K562 (cell line): ENCODE results near the gene PSMC2. TPM values are rescaled to one million over a fixed set of nuclear protein-coding genes. Genes with fewer than 3 reads are reported as not detected.

Experiments used
- ARID3A ChIP-seq: IDR thresholded peaks from 2 replicates; pipeline ENCODE4 v1.6.1; 2012; ENCODE audit warnings: low read depth, low read length, improper control_type of control experiment, borderline replicate concordance
- DIDO1 ChIP-seq: fragments of 450-650 bp; IDR thresholded peaks from 2 replicates; pipeline ENCODE4 v1.6.1; 2016; ENCODE audit warnings: low read depth, missing biosample characterization, missing genetic modification characterization
- EHMT2 ChIP-seq: fragments of 450-650 bp; IDR thresholded peaks from 2 replicates; pipeline ENCODE4 v1.6.1; 2018; ENCODE audit warnings: antibody characterized with exemption
- MAZ ChIP-seq, 2 experiments: fragments of 450-650 bp in 1 of 2; sonication (generic) in 1 of 2; formaldehyde crosslinking; IDR thresholded peaks in 1 of 2; conservative IDR thresholded peaks in 1 of 2; 2 replicates each; pipeline versions ENCODE4 v1.4.0 to v1.5.0; 2020; ENCODE audit warnings: mild to moderate bottlenecking in 1 of 2, missing genetic modification reagents in 1 of 2
- NR3C1 ChIP-seq: sonication (generic); formaldehyde crosslinking; IDR thresholded peaks from 2 replicates; pipeline ENCODE4 v1.8.1; 2022; ENCODE audit warnings: missing genetic modification reagents
- PATZ1 ChIP-seq: fragments of 250-450 bp; sonication (Bioruptor Pico); IDR thresholded peaks from 2 replicates; pipeline ENCODE4 v1.5.0; 2020; ENCODE audit warnings: mild to moderate bottlenecking, borderline replicate concordance
- PCBP2 ChIP-seq: fragments of 200-400 bp; formaldehyde crosslinking; IDR thresholded peaks from 2 replicates; pipeline ENCODE4 v1.6.1; 2018; ENCODE audit warnings: low read length, low read depth, mild to moderate bottlenecking, moderate library complexity; ENCODE audit not compliant: poor library complexity, severe bottlenecking
- POLR2AphosphoS5 ChIP-seq: IDR thresholded peaks from 2 replicates; pipeline ENCODE4 v1.6.1; 2011; ENCODE audit warnings: mild to moderate bottlenecking, low read depth, low read length, moderate library complexity; ENCODE audit not compliant: control insufficient read depth, insufficient read depth
- PRMT5 ChIP-seq: sonication (generic); formaldehyde crosslinking; IDR thresholded peaks from 2 replicates; pipeline ENCODE4 v1.5.0; 2020; ENCODE audit warnings: missing genetic modification reagents
- RAD21 ChIP-seq, 2 experiments: fragments of 250-450 bp in 1 of 2; fragments of 450-650 bp in 1 of 2; sonication (Bioruptor Pico) in 1 of 2; formaldehyde crosslinking in 1 of 2; IDR thresholded peaks in 1 of 2; conservative IDR thresholded peaks in 1 of 2; 2 replicates each; pipeline versions ENCODE4 v1.4.0 to v1.8.0; 2020 to 2022; ENCODE audit warnings: mild to moderate bottlenecking in 2 of 2, moderate library complexity in 1 of 2
- YBX1 ChIP-seq: fragments of 450-650 bp; IDR thresholded peaks from 2 replicates; pipeline ENCODE4 v1.7.1; 2016; ENCODE audit warnings: mild to moderate bottlenecking
- ZNF384 ChIP-seq: IDR thresholded peaks from 2 replicates; pipeline ENCODE4 v1.6.1; 2012; ENCODE audit warnings: low read depth, low read length, improper control_type of control experiment
- ZNF584 ChIP-seq: fragments of 200-800 bp; sonication (Bioruptor generic); IDR thresholded peaks from 2 replicates; pipeline ENCODE4 v1.6.1; 2016; ENCODE audit warnings: low read depth, mild to moderate bottlenecking, missing genetic modification characterization, missing compliant biosample characterization
- ZNF696 ChIP-seq: fragments of 250-450 bp; sonication (Bioruptor Pico); conservative IDR thresholded peaks from 2 replicates; pipeline ENCODE4 v1.4.0; 2020; ENCODE audit warnings: mild to moderate bottlenecking, moderate library complexity
- polyA plus RNA-seq, 8 experiments: library from polyadenylated mRNA; depleted of rRNA in 4 of 8; stranded (reverse) in 5 of 8; unstranded in 3 of 8; fragments of >200 nt; fragmentation: Nextera tagmentation in 2 of 8; fragmentation: Illumina TruSeq in 1 of 8; extraction: Ambion mirVana in 2 of 8; extraction: Trizol in 1 of 8; gene quantifications; 2 replicates each; pipeline versions ENCODE4 v1.2.1 to v1.2.3, GENCODE V29; 2011 to 2014; ENCODE audit warnings: inconsistent platforms in 1 of 8, missing spikeins in 1 of 8
- total RNA-seq, 7 experiments: library from RNA; depleted of rRNA in 6 of 7; stranded (reverse); fragments of >200 nt in 6 of 7; fragmentation: Illumina TruSeq in 2 of 7; extraction: Trizol in 2 of 7; gene quantifications; 2 replicates each; pipeline versions ENCODE4 v1.2.1 to v1.2.3, GENCODE V29; 2011 to 2021; ENCODE audit warnings: low replicate concordance in 1 of 7
- TF ChIP-seq, protein P1 (sequence below), 3 experiments: fragments of 200-800 bp in 1 of 3; sonication (Bioruptor generic) in 1 of 3; sonication (generic) in 1 of 3; formaldehyde crosslinking in 1 of 3; IDR thresholded peaks; 2 replicates each; pipeline versions ENCODE4 v1.6.1 to v1.8.0; 2016 to 2022; ENCODE audit warnings: mild to moderate bottlenecking in 2 of 3, missing compliant biosample characterization in 2 of 3, missing genetic modification characterization in 2 of 3, missing genetic modification reagents in 1 of 3
- TF ChIP-seq, protein P2 (sequence below), 2 experiments: fragments of 450-650 bp; conservative IDR thresholded peaks; 2 replicates each; pipeline ENCODE4 v1.6.1; 2017; ENCODE audit warnings: mild to moderate bottlenecking in 2 of 2, moderate library complexity in 2 of 2
- TF ChIP-seq, protein P3 (sequence below): fragments of 250-450 bp; sonication (Bioruptor Pico); IDR thresholded peaks from 2 replicates; pipeline ENCODE4 v1.8.0; 2021; ENCODE audit warnings: mild to moderate bottlenecking, moderate library complexity

PSMC2 gene
- total and polyA plus RNA-seq, 9 of the 15 experiments (the other 6 are each of a cell fraction or from before 2014, with no cell fraction given), result 316 to 1,105 (median 511) TPM

DNA sequence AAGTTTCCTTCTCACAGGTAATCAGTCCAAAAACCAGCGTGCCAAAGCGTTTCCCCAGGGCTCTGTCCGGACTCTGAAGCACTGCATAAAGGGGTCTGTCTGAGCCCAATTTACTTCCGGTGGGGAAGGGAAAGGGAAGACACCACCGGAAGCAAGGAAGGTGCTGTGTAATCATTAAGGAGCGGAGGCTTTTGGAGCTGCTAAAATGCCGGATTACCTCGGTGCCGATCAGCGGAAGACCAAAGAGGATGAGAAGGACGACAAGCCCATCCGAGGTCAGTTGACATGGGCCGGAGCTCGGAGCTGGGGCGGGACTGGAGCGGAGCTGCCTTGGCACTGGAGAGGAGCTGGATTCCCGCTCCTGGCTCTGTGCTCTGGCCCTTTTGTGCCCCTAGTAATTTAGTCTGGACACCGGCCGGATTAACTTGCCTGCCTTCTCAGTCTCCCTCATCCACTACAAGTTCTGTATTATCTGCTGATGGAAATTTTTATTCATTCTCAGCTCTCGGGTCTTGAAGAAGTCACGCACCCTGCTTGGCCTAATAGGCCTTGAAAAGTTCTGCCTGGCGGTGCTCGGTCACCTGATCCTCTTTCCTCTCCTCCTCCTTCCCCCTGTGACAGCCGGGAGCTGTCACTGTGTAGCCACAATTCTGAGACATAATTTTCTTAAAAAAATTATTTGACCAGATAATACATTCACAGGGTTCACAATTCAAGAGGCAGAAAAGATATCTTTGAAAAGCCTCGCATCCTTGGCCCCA is at the start of gene PSMC2 (continued):
- no peak for TF ChIP-seq RAD21 (CRISPR knock-in tag; conservative IDR thresholded peaks at IDR 0.05 in 1 of 2, IDR thresholded peaks at IDR 0.05 in 1 of 2)
- TF ChIP-seq, protein P1, sequence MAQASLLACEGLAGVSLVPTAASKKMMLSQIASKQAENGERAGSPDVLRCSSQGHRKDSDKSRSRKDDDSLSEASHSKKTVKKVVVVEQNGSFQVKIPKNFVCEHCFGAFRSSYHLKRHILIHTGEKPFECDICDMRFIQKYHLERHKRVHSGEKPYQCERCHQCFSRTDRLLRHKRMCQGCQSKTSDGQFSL (CRISPR knock-in tag; IDR thresholded peaks at IDR 0.05), result no peak
- TF ChIP-seq, protein P1 (tag; IDR thresholded peaks at IDR 0.05), result no peak
- no peak for TF ChIP-seq EHMT2
- no peak for TF ChIP-seq ZNF696 (CRISPR knock-in tag)
- TF ChIP-seq PCBP2, result no peak
- TF ChIP-seq ZNF384, result peak; percentile 18; the same call in 1 of the 2 replicates
- no peak for TF ChIP-seq ZNF584 (CRISPR knock-in tag)
- no peak for TF ChIP-seq ARID3A
- TF ChIP-seq POLR2AphosphoS5, result peak; percentile 95
- TF ChIP-seq YBX1, result no peak
- peak; percentile 21; the same call in 1 of the 2 replicates for TF ChIP-seq PATZ1 (CRISPR knock-in tag)
- peak; percentile 90 for TF ChIP-seq DIDO1
- TF ChIP-seq MAZ (CRISPR knock-in tag; conservative IDR thresholded peaks at IDR 0.05 in 1 of 2, IDR thresholded peaks at IDR 0.05 in 1 of 2), result peak; percentile 58 to 77; a peak in 3 of 4 replicates
- TF ChIP-seq, protein P2, sequence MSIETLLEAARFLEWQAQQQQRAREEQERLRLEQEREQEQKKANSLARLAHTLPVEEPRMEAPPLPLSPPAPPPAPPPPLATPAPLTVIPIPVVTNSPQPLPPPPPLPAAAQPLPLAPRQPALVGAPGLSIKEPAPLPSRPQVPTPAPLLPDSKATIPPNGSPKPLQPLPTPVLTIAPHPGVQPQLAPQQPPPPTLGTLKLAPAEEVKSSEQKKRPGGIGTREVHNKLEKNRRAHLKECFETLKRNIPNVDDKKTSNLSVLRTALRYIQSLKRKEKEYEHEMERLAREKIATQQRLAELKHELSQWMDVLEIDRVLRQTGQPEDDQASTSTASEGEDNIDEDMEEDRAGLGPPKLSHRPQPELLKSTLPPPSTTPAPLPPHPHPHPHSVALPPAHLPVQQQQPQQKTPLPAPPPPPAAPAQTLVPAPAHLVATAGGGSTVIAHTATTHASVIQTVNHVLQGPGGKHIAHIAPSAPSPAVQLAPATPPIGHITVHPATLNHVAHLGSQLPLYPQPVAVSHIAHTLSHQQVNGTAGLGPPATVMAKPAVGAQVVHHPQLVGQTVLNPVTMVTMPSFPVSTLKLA (conservative IDR thresholded peaks at IDR 0.05), result peak; percentile 62 to 80
- TF ChIP-seq, protein P3, sequence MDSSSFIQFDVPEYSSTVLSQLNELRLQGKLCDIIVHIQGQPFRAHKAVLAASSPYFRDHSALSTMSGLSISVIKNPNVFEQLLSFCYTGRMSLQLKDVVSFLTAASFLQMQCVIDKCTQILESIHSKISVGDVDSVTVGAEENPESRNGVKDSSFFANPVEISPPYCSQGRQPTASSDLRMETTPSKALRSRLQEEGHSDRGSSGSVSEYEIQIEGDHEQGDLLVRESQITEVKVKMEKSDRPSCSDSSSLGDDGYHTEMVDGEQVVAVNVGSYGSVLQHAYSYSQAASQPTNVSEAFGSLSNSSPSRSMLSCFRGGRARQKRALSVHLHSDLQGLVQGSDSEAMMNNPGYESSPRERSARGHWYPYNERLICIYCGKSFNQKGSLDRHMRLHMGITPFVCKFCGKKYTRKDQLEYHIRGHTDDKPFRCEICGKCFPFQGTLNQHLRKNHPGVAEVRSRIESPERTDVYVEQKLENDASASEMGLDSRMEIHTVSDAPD (CRISPR knock-in tag), result no peak
- no peak for TF ChIP-seq PRMT5 (CRISPR knock-in tag)
- TF ChIP-seq NR3C1 (CRISPR knock-in tag), result no peak
